CD8-positive, alpha-beta memory T cell (primary cell): ENCODE measurements around the gene TOR4A. TPM values are rescaled to one million over a fixed set of nuclear protein-coding genes. Genes with fewer than 3 reads are reported as not detected.
A peak's percentile ranks its signal among the peaks of the same experiment; 100 is the strongest.

Experiments
- CTCF ChIA-PET: fragments of 350-600 bp; sonication (Branson Sonifier 250); formaldehyde crosslinking; loops from one replicate; lab custom pipeline; 2021; ENCODE audit warnings: antibody characterized with exemption; lab: Charles Lee
- POLR2A ChIA-PET: fragments of 350-600 bp; sonication (Branson Sonifier 250); formaldehyde crosslinking; loops from one replicate; lab custom pipeline; 2021; ENCODE audit warnings: antibody characterized with exemption; lab: Charles Lee
- DNase-seq, 5 donors: peaks; one replicate each; pipeline versions ENCODE4 v3.0.0 to v3.0.0-alpha.2; 2020 to 2022; ENCODE audit warnings: mixed read lengths in 1 of 5
- H3K27ac ChIP-seq: one replicate; pipeline ENCODE4 v1.7.0; 2013; ENCODE audit warnings: low read depth, mild to moderate bottlenecking, low read length, moderate library complexity
- H3K27me3 ChIP-seq: 2 replicates; pipeline ENCODE4 v1.7.0; 2013; ENCODE audit warnings: low read length, mild to moderate bottlenecking; ENCODE audit not compliant: insufficient read depth, poor library complexity, severe bottlenecking
- H3K36me3 ChIP-seq: 2 replicates; pipeline ENCODE4 v1.7.0; 2013; ENCODE audit warnings: mild to moderate bottlenecking, low read length, moderate library complexity; ENCODE audit not compliant: insufficient read depth
- H3K4me1 ChIP-seq: 2 replicates; pipeline ENCODE4 v1.7.0; 2013; ENCODE audit warnings: mild to moderate bottlenecking, low read length, moderate library complexity; ENCODE audit not compliant: insufficient read depth
- H3K4me3 ChIP-seq: 2 replicates; pipeline ENCODE4 v1.7.0; 2013; ENCODE audit warnings: mild to moderate bottlenecking, low read length
- H3K9me3 ChIP-seq: 2 replicates; pipeline ENCODE4 v1.7.0; 2013; ENCODE audit warnings: mild to moderate bottlenecking, low read length
- H3K27ac Mint-ChIP-seq, 8 donors: one replicate each; pipeline ENCODE4 v1.8.0; 2020 to 2021; ENCODE audit warnings: mixed read lengths in 8 of 8, mild to moderate bottlenecking in 6 of 8, inconsistent platforms in 3 of 8, moderate library complexity in 3 of 8
- H3K27me3 Mint-ChIP-seq, 2 donors: one replicate each; pipeline ENCODE4 v1.8.0; 2020 to 2021; ENCODE audit warnings: mixed read lengths in 2 of 2, mild to moderate bottlenecking in 1 of 2, moderate library complexity in 1 of 2
- H3K36me3 Mint-ChIP-seq, 3 donors: one replicate each; pipeline ENCODE4 v1.8.0; 2020 to 2021; ENCODE audit warnings: mixed read lengths in 3 of 3, inconsistent platforms in 1 of 3, mild to moderate bottlenecking in 1 of 3
- H3K4me1 Mint-ChIP-seq, 3 donors: one replicate each; pipeline ENCODE4 v1.8.0; 2020 to 2021; ENCODE audit warnings: mixed read lengths in 3 of 3, inconsistent platforms in 1 of 3, mild to moderate bottlenecking in 1 of 3
- H3K4me3 Mint-ChIP-seq, 7 donors: one replicate each; pipeline ENCODE4 v1.8.0; 2020 to 2021; ENCODE audit warnings: mixed read lengths in 7 of 7, mild to moderate bottlenecking in 6 of 7, moderate library complexity in 4 of 7, inconsistent platforms in 2 of 7
- H3K9me3 Mint-ChIP-seq, 5 donors: one replicate each; pipeline ENCODE4 v1.8.0; 2020 to 2022; ENCODE audit warnings: mixed read lengths in 5 of 5, mild to moderate bottlenecking in 3 of 5, moderate library complexity in 2 of 5, inconsistent platforms in 1 of 5
- polyA plus RNA-seq: library from polyadenylated mRNA; unstranded; fragments of 300-500 nt; fragmentation: Illumina TruSeq; gene quantifications from one replicate; pipeline ENCODE4 v1.2.3, GENCODE V29; 2021
- total RNA-seq, 2 experiments: library from RNA; stranded (reverse); gene quantifications; one replicate each; pipeline ENCODE4 v1.2.3, GENCODE V29; 2021

Gene TOR4A
- total and polyA plus RNA-seq, 3 experiments from 2014 or later: 1.8 to 3.9 (median 3.3) TPM

DNA sequence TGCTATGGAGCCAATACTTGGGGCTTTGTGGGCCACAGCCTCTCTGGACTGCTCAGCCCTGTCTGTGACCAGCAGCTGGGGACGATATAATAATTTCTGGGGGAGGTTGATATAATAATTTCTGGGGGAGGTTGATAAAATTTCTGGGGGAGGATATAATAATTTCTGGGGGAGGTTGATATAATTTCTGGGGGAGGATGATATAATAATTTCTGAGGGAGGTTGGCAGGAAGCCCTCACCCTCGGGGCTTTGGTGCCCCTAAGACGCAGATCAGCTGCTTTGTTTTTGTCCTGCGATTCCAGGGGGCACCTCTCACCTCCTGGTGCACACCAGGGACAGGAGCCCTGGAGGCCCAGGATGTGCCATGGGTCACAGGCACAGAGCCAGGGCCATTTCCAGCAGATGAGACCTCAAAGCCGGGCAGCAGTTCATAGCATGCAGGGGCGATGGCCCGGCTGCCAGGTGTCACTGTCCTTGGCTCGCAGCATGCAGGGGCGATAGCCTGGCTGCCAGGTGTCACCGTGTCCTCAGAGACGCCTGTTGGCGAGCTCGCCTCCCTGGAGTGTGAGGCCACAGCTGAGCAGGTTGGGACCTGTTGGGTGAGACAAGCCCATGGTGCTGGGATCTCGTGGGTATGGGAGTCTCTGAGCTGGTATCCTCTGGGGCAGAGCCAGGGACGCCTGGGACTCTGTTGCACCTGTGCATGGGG is 3.8 kb upstream of the TOR4A start:
- Mint-ChIP-seq H3K4me1 (peaks cover 6 to 34% (median 10%) of the 10 kb centered on the region in 3 donors), H3K27me3 (peaks cover 5% of the 10 kb centered on the region in 2 donors), H3K27ac (peak overlapping the region in 2 of 8 donors; percentile 7 to 32), H3K4me3 (no peak overlapping the region), H3K9me3 (no peaks in the 10 kb centered on the region), H3K36me3 (peaks cover 1 to 23% (median 9%) of the 10 kb centered on the region in 3 donors)
- POLR2A ChIA-PET: no interaction called here
- CTCF ChIA-PET: no interaction called here
- no peaks in the 10 kb centered on the region for H3K27me3 ChIP-seq
- H3K4me1 ChIP-seq: peaks cover 25% of the 10 kb centered on the region
- H3K4me3 ChIP-seq: no peak overlapping the region
- DNase-seq: no peak
- no peak overlapping the region for H3K27ac ChIP-seq
- no peaks in the 10 kb centered on the region for H3K9me3 ChIP-seq
- no peaks in the 10 kb centered on the region for H3K36me3 ChIP-seq

DNA sequence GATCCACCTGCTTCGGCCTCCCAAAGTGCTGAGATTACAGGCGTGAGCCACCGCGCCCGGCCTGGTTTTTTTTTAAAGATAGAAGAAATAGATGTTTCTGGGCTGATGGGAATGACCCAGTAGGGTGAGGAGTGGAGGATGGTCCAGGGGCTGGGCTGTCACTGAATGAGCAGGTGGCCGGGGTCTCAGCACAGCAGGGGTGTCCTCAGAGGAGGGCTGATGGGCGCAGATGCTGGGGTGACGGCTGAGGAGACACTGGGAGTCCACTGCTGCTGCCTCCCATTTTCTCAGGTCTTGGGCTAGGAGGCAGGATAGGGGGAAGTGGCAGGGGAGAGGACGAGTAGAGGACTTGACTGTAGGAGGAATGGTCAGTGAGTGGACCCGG is 2.3 kb upstream of the TOR4A start:
- no peaks in the 10 kb centered on the region for H3K9me3 ChIP-seq
- Mint-ChIP-seq H3K36me3 (peaks cover 0 to 11% (median 5%) of the 10 kb centered on the region in 3 donors), H3K27me3 (peaks cover 5% of the 10 kb centered on the region in 2 donors), H3K4me3 (peak overlapping the region in 3 of 7 donors; percentile 20 to 80 (median 34)), H3K9me3 (no peaks in the 10 kb centered on the region), H3K27ac (peak overlapping the region in 2 of 8 donors; percentile 29 to 64), H3K4me1 (peaks cover 5 to 30% (median 8%) of the 10 kb centered on the region in 3 donors)
- no peaks in the 10 kb centered on the region for H3K27me3 ChIP-seq
- no peak overlapping the region for H3K4me3 ChIP-seq
- no peak for DNase-seq
- peaks cover 25% of the 10 kb centered on the region for H3K4me1 ChIP-seq
- H3K27ac ChIP-seq: no peak overlapping the region
- CTCF ChIA-PET: no interaction called here
- POLR2A ChIA-PET: no interaction called here
- H3K36me3 ChIP-seq: no peaks in the 10 kb centered on the region

DNA sequence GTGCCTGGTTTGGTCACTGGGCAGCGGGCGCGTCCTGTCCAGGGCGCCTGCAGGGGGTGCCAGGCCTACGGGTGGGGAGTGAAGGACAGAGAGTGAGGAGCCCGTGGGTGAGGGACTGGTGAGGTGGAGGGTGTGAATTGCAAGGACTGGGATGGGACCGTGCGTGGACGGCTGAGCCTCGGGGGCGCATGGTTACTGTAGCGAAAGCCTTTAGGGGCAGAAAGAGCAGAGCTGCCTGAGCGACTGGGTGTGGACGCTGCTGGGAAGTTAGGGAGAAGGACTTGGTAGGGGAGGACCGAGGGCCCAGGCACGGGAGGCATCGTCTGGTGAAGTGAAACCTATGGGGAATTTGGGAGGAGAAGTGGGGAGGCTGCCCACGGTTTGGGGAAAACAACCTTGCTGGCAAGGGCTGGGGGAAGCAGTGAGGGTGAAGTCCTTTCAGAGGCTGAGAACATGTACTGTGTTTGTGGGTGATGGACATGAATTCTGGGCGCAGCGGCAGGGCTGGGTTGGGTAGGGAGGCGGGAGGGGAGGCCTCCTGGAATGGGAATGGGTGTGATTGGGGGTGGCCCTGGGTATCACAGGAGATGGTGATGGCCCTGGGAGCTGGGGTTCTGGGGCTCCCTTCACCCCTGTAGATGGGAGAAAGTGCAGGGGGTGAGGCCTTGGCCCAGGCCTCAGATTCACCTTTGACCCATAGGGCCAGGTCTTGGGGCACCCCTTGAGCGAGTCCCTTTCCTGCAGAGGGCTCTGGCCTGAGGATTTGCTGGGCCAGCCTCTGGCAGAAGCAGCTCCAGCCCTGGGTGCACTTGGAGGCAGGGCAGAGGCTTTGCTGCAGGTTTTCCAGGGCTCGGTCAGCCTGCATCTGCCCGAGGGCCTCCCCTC is 1.7 kb upstream of the TOR4A start:
- H3K4me3 ChIP-seq: no peak overlapping the region
- H3K9me3 ChIP-seq: no peaks in the 10 kb centered on the region
- peak overlapping the region; percentile 65 for H3K27ac ChIP-seq
- Mint-ChIP-seq H3K4me3 (peak overlapping the region in 2 of 7 donors; percentile 20 to 81), H3K4me1 (peaks cover 5 to 30% (median 8%) of the 10 kb centered on the region in 3 donors), H3K27ac (peak overlapping the region in 3 of 8 donors; percentile 29 to 66 (median 36)), H3K36me3 (peaks cover 0 to 11% (median 5%) of the 10 kb centered on the region in 3 donors), H3K27me3 (peaks cover 5% of the 10 kb centered on the region in 2 donors), H3K9me3 (no peaks in the 10 kb centered on the region)
- H3K4me1 ChIP-seq: peaks cover 25% of the 10 kb centered on the region
- no peaks in the 10 kb centered on the region for H3K36me3 ChIP-seq
- ChIA-PET CTCF (no interaction called here), POLR2A (no interaction called here)
- no peak for DNase-seq
- no peaks in the 10 kb centered on the region for H3K27me3 ChIP-seq

DNA sequence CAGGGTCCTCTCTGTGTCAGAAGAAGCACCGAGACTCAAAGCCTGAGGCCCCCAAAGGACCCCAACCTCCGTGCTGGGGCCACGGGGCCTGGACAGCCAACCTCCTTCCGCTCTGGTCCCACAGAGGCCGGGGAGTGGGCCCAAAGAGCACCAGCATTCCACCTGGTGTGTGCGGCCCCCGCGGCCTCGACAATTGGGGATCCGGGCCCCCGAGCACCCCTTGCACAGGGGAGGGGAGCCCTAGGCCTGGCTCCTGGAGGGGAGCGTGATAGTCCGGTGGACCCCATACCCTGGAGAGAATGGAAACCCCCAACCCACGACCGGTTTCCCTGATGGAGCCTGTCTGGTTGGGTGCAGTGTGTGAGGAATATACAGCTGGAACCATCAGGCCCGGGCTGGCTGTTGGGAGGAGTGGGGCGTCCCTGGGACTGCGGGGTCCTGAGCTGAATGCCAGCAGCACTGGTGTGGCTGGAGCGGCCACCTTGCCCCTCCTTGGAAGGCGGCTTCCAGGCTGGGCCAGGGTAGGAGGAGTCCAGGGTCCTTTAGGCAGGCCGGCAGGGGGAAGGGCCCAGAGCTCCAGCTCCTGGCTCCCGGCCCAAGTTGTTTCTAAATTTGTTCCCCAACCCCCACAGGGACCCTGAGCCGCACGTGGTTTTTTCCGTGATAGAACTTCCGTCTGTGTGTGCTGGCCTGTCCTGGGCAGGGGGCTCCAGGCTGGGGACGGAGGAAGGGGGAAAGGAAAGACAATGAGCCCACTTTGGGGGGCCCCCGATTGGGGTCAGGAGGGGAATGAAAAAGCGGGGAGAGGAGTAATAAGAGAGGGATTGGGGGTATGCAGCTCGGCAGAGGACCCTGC is 825 bp upstream of the TOR4A start:
- Histone ChIP-seq H3K4me3 (no peak overlapping the region), H3K4me1 (peaks cover 17% of the 10 kb centered on the region), H3K9me3 (no peaks in the 10 kb centered on the region), H3K27ac (peak overlapping the region; percentile 65), H3K27me3 (no peaks in the 10 kb centered on the region), H3K36me3 (no peaks in the 10 kb centered on the region)
- ChIA-PET POLR2A (no interaction called here), CTCF (interaction anchor here (0.7 kb wide), 1 partner anchor 10 kb away, joined by 3 read pairs; no protein-coding TSS in a partner anchor)
- H3K9me3 Mint-ChIP-seq: no peaks in the 10 kb centered on the region
- H3K4me3 Mint-ChIP-seq: peak overlapping the region in 3 of 7 donors; percentile 32 to 65 (median 36)
- H3K36me3 Mint-ChIP-seq: peaks cover 0 to 3% (median 2%) of the 10 kb centered on the region in 3 donors
- peak overlapping the region in 1 of 8 donors; percentile 74 for H3K27ac Mint-ChIP-seq
- peaks cover 5% of the 10 kb centered on the region in 2 donors for H3K27me3 Mint-ChIP-seq
- no peak for DNase-seq
- H3K4me1 Mint-ChIP-seq: peaks cover 0 to 23% (median 4%) of the 10 kb centered on the region in 3 donors

DNA sequence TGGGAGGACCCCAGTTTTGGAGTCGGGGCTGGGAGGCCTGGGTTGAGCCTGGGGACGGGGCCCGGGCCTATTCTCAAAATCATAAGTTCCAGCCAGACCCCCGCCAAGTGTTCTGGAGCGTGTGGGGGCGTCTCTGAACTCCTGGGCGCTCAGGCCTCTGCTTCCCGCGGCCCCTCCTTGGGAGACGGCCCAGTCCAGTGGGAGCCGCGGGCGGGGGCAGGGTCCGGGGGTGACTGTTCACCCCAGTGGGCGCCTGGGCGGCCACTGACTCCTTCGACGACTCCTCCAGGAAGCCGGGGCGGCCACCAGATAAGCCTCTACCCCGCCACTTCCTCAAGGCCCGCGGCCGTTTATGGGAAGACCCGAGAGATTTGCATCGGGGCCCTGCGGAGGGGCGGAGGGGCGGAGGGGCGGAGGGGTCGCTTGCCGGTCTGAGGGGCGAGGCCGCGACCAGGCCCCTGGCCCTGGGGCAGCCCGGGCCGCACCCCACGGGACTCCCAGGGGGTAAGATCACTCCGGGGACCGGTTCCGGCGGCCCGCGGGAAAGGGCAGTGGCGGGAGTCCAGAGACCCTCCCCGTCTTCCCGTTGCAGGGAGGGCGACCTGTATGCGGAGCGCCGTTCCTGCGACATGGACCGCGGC is 655 bp downstream of the TOR4A start:
- H3K27me3 ChIP-seq: no peaks in the 10 kb centered on the region
- peaks cover 11% of the 10 kb centered on the region for H3K4me1 ChIP-seq
- peak overlapping the region; percentile 41 for H3K4me3 ChIP-seq
- POLR2A ChIA-PET: no interaction called here
- no peaks in the 10 kb centered on the region for H3K36me3 ChIP-seq
- peak overlapping the region; percentile 65 for H3K27ac ChIP-seq
- Mint-ChIP-seq H3K27me3 (peaks cover 9% of the 10 kb centered on the region in 2 donors), H3K36me3 (peaks cover 0 to 3% (median 2%) of the 10 kb centered on the region in 3 donors), H3K4me3 (peak overlapping the region in 6 of 7 donors; percentile 47 to 86 (median 81)), H3K27ac (peak overlapping the region in 3 of 8 donors; percentile 47 to 73 (median 54)), H3K4me1 (peaks cover 4 to 23% (median 6%) of the 10 kb centered on the region in 3 donors), H3K9me3 (no peaks in the 10 kb centered on the region)
- H3K9me3 ChIP-seq: no peaks in the 10 kb centered on the region
- CTCF ChIA-PET: no interaction called here
- no peak for DNase-seq

DNA sequence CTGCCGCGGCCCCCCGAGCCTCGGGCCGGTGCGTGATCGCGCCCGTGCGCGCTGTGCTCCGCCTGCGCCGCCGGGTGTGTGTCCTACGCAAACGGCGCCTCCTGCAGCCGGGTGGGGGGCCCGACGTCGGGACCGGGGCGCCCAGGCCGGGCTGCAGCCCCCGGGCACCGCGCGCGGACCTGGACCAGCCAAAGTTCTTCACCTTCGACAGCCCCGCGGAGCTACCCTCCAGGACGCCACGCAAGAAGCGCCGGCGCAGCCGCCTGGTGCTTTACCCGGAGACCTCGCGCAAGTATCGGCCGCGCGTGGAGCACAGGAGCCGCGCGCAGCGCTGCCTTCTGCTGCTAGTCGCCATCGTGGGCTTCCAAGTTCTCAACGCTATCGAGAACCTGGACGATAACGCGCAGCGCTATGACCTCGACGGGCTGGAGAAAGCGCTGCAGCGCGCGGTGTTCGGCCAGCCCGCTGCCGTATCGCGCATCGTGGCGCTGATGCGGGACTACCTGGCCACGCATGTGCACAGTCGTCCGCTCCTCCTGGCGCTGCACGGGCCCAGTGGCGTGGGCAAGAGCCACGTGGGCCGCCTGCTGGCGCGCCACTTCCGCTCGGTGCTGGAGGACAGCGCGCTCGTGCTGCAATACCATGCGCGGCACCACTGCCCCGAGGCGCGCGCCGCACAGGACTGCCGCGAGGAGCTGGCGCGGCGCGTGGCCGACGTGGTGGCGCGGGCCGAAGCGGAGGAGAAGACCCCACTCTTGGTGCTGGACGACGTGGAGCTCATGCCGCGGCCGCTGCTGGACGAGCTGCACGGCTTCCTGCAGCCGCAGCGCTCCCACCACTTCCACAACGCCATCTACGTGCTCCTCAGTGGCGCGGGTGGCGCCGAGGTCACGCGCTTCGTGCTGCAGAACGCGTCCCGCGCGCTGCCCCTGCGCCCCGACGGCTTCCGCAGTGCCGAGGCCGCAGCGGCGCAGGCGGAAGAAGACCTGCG is 1.5 kb downstream of the TOR4A start:
- H3K27ac ChIP-seq: peak overlapping the region; percentile 65
- H3K9me3 ChIP-seq: no peaks in the 10 kb centered on the region
- no peak overlapping the region for H3K4me3 ChIP-seq
- no peak for DNase-seq
- Mint-ChIP-seq H3K27me3 (peaks cover 9% of the 10 kb centered on the region in 2 donors), H3K4me3 (no peak overlapping the region), H3K27ac (no peak overlapping the region), H3K36me3 (peaks cover 0 to 1% (median 0%) of the 10 kb centered on the region in 3 donors), H3K9me3 (no peaks in the 10 kb centered on the region), H3K4me1 (peaks cover 4 to 23% (median 6%) of the 10 kb centered on the region in 3 donors)
- H3K27me3 ChIP-seq: no peaks in the 10 kb centered on the region
- CTCF ChIA-PET: no interaction called here
- POLR2A ChIA-PET: no interaction called here
- H3K36me3 ChIP-seq: no peaks in the 10 kb centered on the region
- H3K4me1 ChIP-seq: peaks cover 11% of the 10 kb centered on the region
